Activated B cell treated with CpG ODN at 0.5 μM for 24 hours (primary cell): Measurements from ENCODE around the gene NOD1. TPM values are rescaled to one million over a fixed set of nuclear protein-coding genes. Genes with fewer than 3 reads are reported as not detected.

Experiments used
- ATAC-seq: fragments of 200-7000 bp; cut with Tn5 transposase; one replicate; pipeline ENCODE4 v1.10.0; 2021; ENCODE audit warnings: low read depth, mild to moderate bottlenecking, moderate library complexity
- CTCF ChIA-PET: fragments of 350-600 bp; sonication (Branson Sonifier 250); formaldehyde crosslinking; loops from one replicate; lab custom pipeline; 2021; ENCODE audit warnings: antibody characterized with exemption; lab: Charles Lee
- POLR2A ChIA-PET: fragments of 350-600 bp; sonication (Branson Sonifier 250); formaldehyde crosslinking; loops from one replicate; lab custom pipeline; 2021; ENCODE audit warnings: antibody characterized with exemption; lab: Charles Lee
- DNase-seq: peaks from one replicate; pipeline ENCODE4 v3.0.0; 2022
- H3K27ac Mint-ChIP-seq: one replicate; pipeline ENCODE4 v1.8.0; 2020; ENCODE audit warnings: mixed read lengths
- H3K27me3 Mint-ChIP-seq: one replicate; pipeline ENCODE4 v1.8.0; 2021; ENCODE audit warnings: mixed read lengths
- H3K36me3 Mint-ChIP-seq: one replicate; pipeline ENCODE4 v1.8.0; 2021; ENCODE audit warnings: low read depth, mixed read lengths
- H3K4me1 Mint-ChIP-seq: one replicate; pipeline ENCODE4 v1.8.0; 2021; ENCODE audit warnings: mixed read lengths
- H3K4me3 Mint-ChIP-seq: one replicate; pipeline ENCODE4 v1.8.0; 2020; ENCODE audit warnings: mild to moderate bottlenecking, mixed read lengths
- H3K9me3 Mint-ChIP-seq: one replicate; pipeline ENCODE4 v1.8.0; 2020; ENCODE audit warnings: mixed read lengths
- intact Hi-C: fragments of 100-400 bp; cut with micrococcal nuclease; formaldehyde crosslinking; loops from one replicate; pipeline ENCODE4 v1.15.1; 2024
- total RNA-seq: library from RNA; stranded (reverse); gene quantifications from 2 replicates; pipeline ENCODE4 v1.2.3, GENCODE V29; 2022
- TF ChIP-seq, protein P1 (sequence below): fragments of 200-600 bp; IDR thresholded peaks from one replicate; pipeline ENCODE4 v1.8.0; 2022; ENCODE audit warnings: antibody characterized with exemption, mild to moderate bottlenecking

The NOD1 gene
- total RNA-seq, 1 donor from 2014 or later: 14.0 TPM

DNA sequence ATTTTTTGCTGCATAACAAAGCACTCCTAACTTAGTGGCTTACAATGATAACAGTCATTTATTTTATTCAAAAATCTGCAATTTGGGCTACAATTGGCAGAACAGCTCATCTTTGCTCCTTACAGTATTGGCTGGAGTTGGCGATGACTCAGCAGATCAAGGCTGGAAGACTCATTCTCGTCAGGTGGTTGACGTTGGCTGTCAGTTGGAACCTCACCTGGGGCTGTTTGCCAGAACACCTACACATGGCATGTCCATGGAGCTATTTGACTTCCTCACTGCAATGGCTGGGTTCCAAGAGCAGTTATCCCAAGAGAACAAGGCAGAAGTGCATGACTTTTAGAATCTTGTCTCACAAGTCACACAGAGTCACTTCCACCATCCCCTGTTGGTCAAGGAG lies 75.1 kb downstream of the NOD1 start:
- TF ChIP-seq, protein P1, sequence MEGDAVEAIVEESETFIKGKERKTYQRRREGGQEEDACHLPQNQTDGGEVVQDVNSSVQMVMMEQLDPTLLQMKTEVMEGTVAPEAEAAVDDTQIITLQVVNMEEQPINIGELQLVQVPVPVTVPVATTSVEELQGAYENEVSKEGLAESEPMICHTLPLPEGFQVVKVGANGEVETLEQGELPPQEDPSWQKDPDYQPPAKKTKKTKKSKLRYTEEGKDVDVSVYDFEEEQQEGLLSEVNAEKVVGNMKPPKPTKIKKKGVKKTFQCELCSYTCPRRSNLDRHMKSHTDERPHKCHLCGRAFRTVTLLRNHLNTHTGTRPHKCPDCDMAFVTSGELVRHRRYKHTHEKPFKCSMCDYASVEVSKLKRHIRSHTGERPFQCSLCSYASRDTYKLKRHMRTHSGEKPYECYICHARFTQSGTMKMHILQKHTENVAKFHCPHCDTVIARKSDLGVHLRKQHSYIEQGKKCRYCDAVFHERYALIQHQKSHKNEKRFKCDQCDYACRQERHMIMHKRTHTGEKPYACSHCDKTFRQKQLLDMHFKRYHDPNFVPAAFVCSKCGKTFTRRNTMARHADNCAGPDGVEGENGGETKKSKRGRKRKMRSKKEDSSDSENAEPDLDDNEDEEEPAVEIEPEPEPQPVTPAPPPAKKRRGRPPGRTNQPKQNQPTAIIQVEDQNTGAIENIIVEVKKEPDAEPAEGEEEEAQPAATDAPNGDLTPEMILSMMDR: no peak
- Mint-ChIP-seq H3K4me3 (no peak overlapping the region), H3K36me3 (peaks cover 13% of the 10 kb centered on the region), H3K9me3 (no peaks in the 10 kb centered on the region), H3K27me3 (no peaks in the 10 kb centered on the region), H3K4me1 (peaks cover 5% of the 10 kb centered on the region), H3K27ac (no peak overlapping the region)
- POLR2A ChIA-PET: no interaction called here
- intact Hi-C loops: no loop called here
- ATAC-seq (no peak), DNase-seq (no peak)
- CTCF ChIA-PET: no interaction called here

- ChIA-PET POLR2A (no interaction called here), CTCF (interaction anchor here (0.9 to 1.5 kb wide), 7 partner anchors 50 to 232 kb away, joined by 3 to 18 read pairs (median 4); no protein-coding TSS in a partner anchor)
- Mint-ChIP-seq H3K9me3 (no peaks in the 10 kb centered on the region), H3K4me3 (no peak overlapping the region), H3K27ac (no peak overlapping the region), H3K27me3 (no peaks in the 10 kb centered on the region), H3K36me3 (peaks cover 2% of the 10 kb centered on the region), H3K4me1 (peaks cover 4% of the 10 kb centered on the region)
- TF ChIP-seq, protein P1: no peak
- DNase-seq (no peak), ATAC-seq (peak; percentile 25)
- intact Hi-C loops: loop anchor here (5.0 kb wide), 1 partner anchor 51 kb away; no protein-coding TSS in a partner anchor
Measured at GRCh38 chr7:30396389-30396788, 82.2 kb downstream of the NOD1 start.

- ChIA-PET CTCF (interaction anchor here (0.7 to 1.5 kb wide), 5 partner anchors 51 to 120 kb away, joined by 3 to 14 read pairs (median 3); no protein-coding TSS in a partner anchor), POLR2A (no interaction called here)
- Mint-ChIP-seq H3K36me3 (peaks cover 2% of the 10 kb centered on the region), H3K4me3 (no peak overlapping the region), H3K27me3 (no peaks in the 10 kb centered on the region), H3K9me3 (no peaks in the 10 kb centered on the region), H3K27ac (no peak overlapping the region), H3K4me1 (peaks cover 4% of the 10 kb centered on the region)
- DNase-seq (no peak), ATAC-seq (no peak)
- TF ChIP-seq, protein P1: no peak
- intact Hi-C loops: loop anchor here (5.0 kb wide), 1 partner anchor 52 kb away; no protein-coding TSS in a partner anchor
Measured at GRCh38 chr7:30395676-30396075, 82.9 kb downstream of the NOD1 start.

- intact Hi-C loops: no loop called here
- H3K4me1 Mint-ChIP-seq: peaks cover 9% of the 10 kb centered on the region
- no peak for DNase-seq
- H3K36me3 Mint-ChIP-seq: peaks cover 6% of the 10 kb centered on the region
- H3K4me3 Mint-ChIP-seq: no peak overlapping the region
- no peak overlapping the region for H3K27ac Mint-ChIP-seq
- TF ChIP-seq, protein P1: no peak
- POLR2A ChIA-PET: no interaction called here
- H3K9me3 Mint-ChIP-seq: no peaks in the 10 kb centered on the region
- CTCF ChIA-PET: no interaction called here
- H3K27me3 Mint-ChIP-seq: no peaks in the 10 kb centered on the region
- no peak for ATAC-seq
Measured at GRCh38 chr7:30391806-30392205, 86.8 kb downstream of the NOD1 start.

GRCh38 chr7:30390736-30391636 lies 87.6 kb downstream of the NOD1 start:
- H3K4me1 Mint-ChIP-seq: peaks cover 5% of the 10 kb centered on the region
- H3K27me3 Mint-ChIP-seq: no peaks in the 10 kb centered on the region
- CTCF ChIA-PET: no interaction called here
- no peak overlapping the region for H3K4me3 Mint-ChIP-seq
- TF ChIP-seq, protein P1: no peak
- POLR2A ChIA-PET: interaction anchor here (0.9 kb wide), 1 partner anchor 18 kb away, joined by 4 read pairs; no protein-coding TSS in a partner anchor
- DNase-seq: no peak
- H3K27ac Mint-ChIP-seq: no peak overlapping the region
- H3K36me3 Mint-ChIP-seq: peaks cover 6% of the 10 kb centered on the region
- H3K9me3 Mint-ChIP-seq: no peaks in the 10 kb centered on the region
- intact Hi-C loops: no loop called here
- no peak for ATAC-seq
